Natural killer cell (primary cell): ENCODE results near the gene FER. TPM values are rescaled to one million over a fixed set of nuclear protein-coding genes. Genes with fewer than 3 reads are reported as not detected.
"Not testable (repeated sequence)": the region's sequence is repeated elsewhere in the genome, so short reads cannot be mapped to it uniquely, and the experiment has no call there.

Experiments used
- ATAC-seq, 3 donors: fragments of 150-1000 bp in 2 of 3; fragments of 200-7000 bp in 1 of 3; cut with Tn5 transposase; 1 replicate in 1 of 3; 2 replicates in 2 of 3; pipeline ENCODE4 v1.10.0; 2021; ENCODE audit warnings: mild to moderate bottlenecking in 2 of 3, moderate library complexity in 2 of 3
- DNase-seq, 2 donors: peaks; one replicate each; pipeline versions ENCODE4 v3.0.0 to v3.0.0-alpha.2; 2013 to 2021; ENCODE audit warnings: mixed read lengths in 1 of 2
- H3K27ac ChIP-seq: one replicate; pipeline ENCODE4 v1.5.1; 2013; ENCODE audit warnings: mild to moderate bottlenecking, low read length
- H3K27me3 ChIP-seq: one replicate; pipeline ENCODE4 v1.6.1; 2013; ENCODE audit warnings: low read length; ENCODE audit not compliant: control insufficient read depth, insufficient read depth
- H3K36me3 ChIP-seq: one replicate; pipeline ENCODE4 v1.6.1; 2013; ENCODE audit warnings: low read length; ENCODE audit not compliant: control insufficient read depth, insufficient read depth
- H3K4me1 ChIP-seq: one replicate; pipeline ENCODE4 v1.6.1; 2013; ENCODE audit warnings: low read length; ENCODE audit not compliant: control insufficient read depth, insufficient read depth
- H3K4me3 ChIP-seq: one replicate; pipeline ENCODE4 v1.5.1; 2013; ENCODE audit warnings: low read length
- H3K9me3 ChIP-seq: one replicate; pipeline ENCODE4 v1.6.1; 2013; ENCODE audit warnings: low read length; ENCODE audit not compliant: control insufficient read depth, insufficient read depth
- H3K27ac Mint-ChIP-seq, 2 donors: one replicate each; pipeline ENCODE4 v1.8.0; 2022; ENCODE audit warnings: mild to moderate bottlenecking in 2 of 2, mixed read lengths in 2 of 2, moderate library complexity in 1 of 2
- H3K27me3 Mint-ChIP-seq, 2 donors: one replicate each; pipeline ENCODE4 v1.8.0; 2022; ENCODE audit warnings: low read depth in 2 of 2, mixed read lengths in 2 of 2
- H3K36me3 Mint-ChIP-seq: one replicate; pipeline ENCODE4 v1.8.0; 2022; ENCODE audit warnings: mixed read lengths
- H3K4me1 Mint-ChIP-seq, 2 donors: one replicate each; pipeline ENCODE4 v1.8.0; 2022; ENCODE audit warnings: mixed read lengths in 2 of 2
- H3K4me3 Mint-ChIP-seq: one replicate; pipeline ENCODE4 v1.8.0; 2022; ENCODE audit warnings: mild to moderate bottlenecking, moderate library complexity, mixed read lengths
- H3K9me3 Mint-ChIP-seq, 2 donors: one replicate each; pipeline ENCODE4 v1.8.0; 2022; ENCODE audit warnings: mixed read lengths in 2 of 2
- CTCF ChIP-seq: fragments of 200-600 bp; IDR thresholded peaks from one replicate; pipeline ENCODE4 v1.8.0; 2022; ENCODE audit warnings: antibody characterized with exemption
- WGBS: methylation state at CpG from one replicate; pipeline ENCODE4 v1.1.7; 2013; ENCODE audit warnings: missing lambda C conversion rate; ENCODE audit not compliant: insufficient coverage; 5-methylcytosine and 5-hydroxymethylcytosine counted together
- intact Hi-C: fragments of 100-400 bp; cut with micrococcal nuclease; formaldehyde crosslinking; loops from one replicate; pipeline ENCODE4 v1.14.2; 2022
- total RNA-seq, 4 donors: library from RNA; stranded (reverse); fragments of 120-200 nt in 1 of 4; gene quantifications; one replicate each; pipeline versions ENCODE4 v1.2.3 to v1.2.4, GENCODE V29; 2013 to 2022

Gene FER
- total RNA-seq, 3 donors from 2014 or later (not counting 1 experiment from before 2014, with no cell fraction given), result 17.3 to 25.2 (median 19.4) TPM

DNA sequence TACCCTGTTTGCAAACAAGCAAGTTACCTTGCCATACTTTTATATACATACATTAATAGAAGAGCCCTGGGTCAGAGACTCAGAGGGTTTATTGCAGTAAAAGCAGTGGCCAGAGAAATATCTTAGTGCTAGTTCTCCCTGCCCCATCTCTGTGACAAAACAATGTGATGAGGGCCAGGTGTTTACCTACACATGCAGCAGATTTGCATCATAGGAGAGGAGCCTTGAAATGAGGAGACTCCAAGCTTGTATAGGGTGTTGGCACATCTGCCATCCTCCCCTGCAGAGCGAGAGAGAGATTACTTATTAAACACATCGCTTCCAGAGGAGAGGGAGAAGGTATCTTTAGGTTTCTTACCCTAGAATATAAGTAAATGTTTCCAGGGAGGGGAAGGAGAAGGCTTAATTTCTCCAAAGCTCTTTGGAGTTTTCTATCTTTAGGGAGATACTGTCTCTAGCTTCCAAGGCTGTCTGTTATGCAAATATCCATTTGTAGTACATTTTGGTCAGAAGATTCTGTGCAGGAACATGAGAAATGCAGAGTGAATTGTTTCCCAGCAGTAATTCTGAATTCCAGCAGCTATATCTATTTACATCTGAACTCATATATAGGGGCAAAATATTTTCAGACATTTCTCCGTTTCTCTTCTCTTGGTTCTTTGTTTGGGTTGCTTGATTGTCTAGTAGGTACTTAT lies 15.7 kb downstream of the FER start:
- no peaks in the 10 kb centered on the region for H3K36me3 Mint-ChIP-seq
- TF ChIP-seq CTCF, result no peak
- H3K27me3 Mint-ChIP-seq, result no peaks in the 10 kb centered on the region
- no peaks in the 10 kb centered on the region for H3K36me3 ChIP-seq
- WGBS, result 89% methylated on average over 1 of the region's 3 CpGs
- no peak overlapping the region for H3K4me3 ChIP-seq
- no peak overlapping the region for H3K27ac Mint-ChIP-seq
- intact Hi-C loops, result loop anchor here (10.0 kb wide), 1 partner anchor 59 kb away; no protein-coding TSS in a partner anchor
- ATAC-seq, result no peak
- no peaks in the 10 kb centered on the region for H3K9me3 ChIP-seq
- H3K4me1 Mint-ChIP-seq, result peaks cover 6 to 9% of the 10 kb centered on the region in 2 donors
- no peak overlapping the region for H3K4me3 Mint-ChIP-seq
- DNase-seq, result no peak
- H3K4me1 ChIP-seq, result no peaks in the 10 kb centered on the region
- H3K27ac ChIP-seq, result no peak overlapping the region
- H3K27me3 ChIP-seq, result no peaks in the 10 kb centered on the region
- no peaks in the 10 kb centered on the region for H3K9me3 Mint-ChIP-seq

- ATAC-seq (no peak), DNase-seq (no peak)
- TF ChIP-seq CTCF, result no peak
- Mint-ChIP-seq H3K27ac (no peak overlapping the region), H3K4me1 (peaks cover 15 to 18% of the 10 kb centered on the region in 2 donors), H3K27me3 (no peaks in the 10 kb centered on the region), H3K4me3 (no peak overlapping the region), H3K36me3 (no peaks in the 10 kb centered on the region), H3K9me3 (no peaks in the 10 kb centered on the region)
- no peak overlapping the region for H3K27ac ChIP-seq
- no peaks in the 10 kb centered on the region for H3K4me1 ChIP-seq
- no peaks in the 10 kb centered on the region for H3K36me3 ChIP-seq
- intact Hi-C loops, result loop anchor here (10.0 kb wide), 1 partner anchor 61 kb away; no protein-coding TSS in a partner anchor
- H3K4me3 ChIP-seq, result no peak overlapping the region
- no peaks in the 10 kb centered on the region for H3K27me3 ChIP-seq
- H3K9me3 ChIP-seq, result no peaks in the 10 kb centered on the region
Observed at GRCh38 chr5:108765647-108766046, 17.9 kb downstream of the FER start.

- DNase-seq, ATAC-seq, H3K4me1 ChIP-seq, H3K4me3 Mint-ChIP-seq, H3K4me3 ChIP-seq, H3K9me3 Mint-ChIP-seq, H3K27ac ChIP-seq, H3K36me3 ChIP-seq, H3K36me3 Mint-ChIP-seq, H3K27me3 ChIP-seq, H3K27me3 Mint-ChIP-seq, H3K9me3 ChIP-seq: not testable (repeated sequence)
- Mint-ChIP-seq H3K27ac (peak overlapping the region in 1 of 2 donors; percentile 36), H3K4me1 (peaks cover 15 to 18% of the 10 kb centered on the region in 2 donors)
- intact Hi-C loops, result loop anchor here (10.0 kb wide), 1 partner anchor 62 kb away; no protein-coding TSS in a partner anchor
- 92% methylated on average over 4 of the region's 5 CpGs for WGBS
Observed at GRCh38 chr5:108766916-108767315, 19.2 kb downstream of the FER start.

DNA sequence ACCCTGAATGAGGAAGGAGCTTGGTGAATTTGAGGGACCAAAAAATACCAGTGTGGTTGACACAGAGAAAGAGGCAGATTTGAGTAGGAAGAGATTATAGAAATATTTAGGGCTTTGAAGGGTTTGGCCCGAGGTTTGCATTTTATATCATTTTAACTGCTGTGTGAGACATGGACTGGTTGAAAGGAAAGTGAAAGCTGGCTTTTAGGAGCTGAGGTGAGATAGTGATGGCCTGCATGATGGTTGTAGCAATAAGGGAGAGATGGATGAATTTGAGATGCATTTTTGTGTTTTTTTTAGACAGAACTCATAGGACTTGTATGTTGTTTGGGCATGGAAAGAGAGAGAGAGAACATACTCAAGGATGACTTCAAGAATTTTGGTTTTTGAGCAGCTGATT lies 21.7 kb downstream of the FER start:
- Mint-ChIP-seq H3K27ac (peak overlapping the region; percentile 0 to 76), H3K9me3 (no peaks in the 10 kb centered on the region), H3K4me3 (peak overlapping the region; percentile 51), H3K4me1 (peaks cover 9% of the 10 kb centered on the region in 2 donors), H3K27me3 (no peaks in the 10 kb centered on the region), H3K36me3 (no peaks in the 10 kb centered on the region)
- no peak for DNase-seq
- H3K27ac ChIP-seq, result no peak overlapping the region
- intact Hi-C loops, result loop anchor here (10.0 kb wide), 1 partner anchor 65 kb away; no protein-coding TSS in a partner anchor
- H3K4me1 ChIP-seq, result no peaks in the 10 kb centered on the region
- no peaks in the 10 kb centered on the region for H3K36me3 ChIP-seq
- H3K27me3 ChIP-seq, result no peaks in the 10 kb centered on the region
- H3K4me3 ChIP-seq, result no peak overlapping the region
- no peak for TF ChIP-seq CTCF
- 9% methylated on average over 1 of the region's 1 CpG for WGBS
- ATAC-seq, result peak; percentile 61 to 72 (median 66)
- H3K9me3 ChIP-seq, result no peaks in the 10 kb centered on the region
